Measurements from ENCODE around the gene GRAMD4.
"Not testable (repeated sequence)": the region's sequence is repeated elsewhere in the genome, so short reads cannot be mapped to it uniquely, and the experiment has no call there.

The GRAMD4 gene

DNA sequence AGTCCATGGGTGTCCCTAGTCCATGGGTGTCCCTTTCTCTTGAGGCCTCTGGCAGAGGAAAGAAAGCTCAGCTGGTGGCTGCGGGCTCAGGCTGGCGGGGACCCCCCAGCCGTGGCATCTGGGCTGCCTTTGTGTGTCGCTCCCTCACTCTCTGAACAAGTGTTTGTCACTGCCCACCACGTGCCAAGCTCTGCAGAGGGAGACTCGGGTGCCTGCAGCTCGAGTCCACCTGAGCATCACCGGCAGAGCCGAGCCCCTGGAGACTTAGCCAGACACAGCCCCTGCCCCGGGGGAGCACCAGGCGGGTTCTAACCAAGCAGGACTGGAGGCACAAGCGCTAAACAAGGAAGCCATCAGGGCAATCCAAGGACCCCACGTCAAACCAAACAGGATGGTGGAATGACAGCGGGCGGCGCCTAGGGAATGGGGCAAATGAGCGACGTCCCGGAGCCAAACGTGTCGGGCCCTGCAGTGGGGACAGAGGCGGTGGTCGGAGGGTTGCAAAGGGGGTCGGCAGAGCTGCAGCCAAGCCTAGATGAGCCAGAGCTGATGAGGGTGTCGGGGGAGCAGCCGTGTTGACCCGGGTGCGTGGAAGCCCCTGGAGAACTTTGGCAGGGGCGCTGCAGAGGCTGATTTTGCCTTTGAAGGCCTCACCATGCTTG, 2.1 kb upstream of the GRAMD4 start:
- DNase-seq (ENCODE audit: low read depth in 3 of 3, low spot score in 1 of 3), result no peak

DNA sequence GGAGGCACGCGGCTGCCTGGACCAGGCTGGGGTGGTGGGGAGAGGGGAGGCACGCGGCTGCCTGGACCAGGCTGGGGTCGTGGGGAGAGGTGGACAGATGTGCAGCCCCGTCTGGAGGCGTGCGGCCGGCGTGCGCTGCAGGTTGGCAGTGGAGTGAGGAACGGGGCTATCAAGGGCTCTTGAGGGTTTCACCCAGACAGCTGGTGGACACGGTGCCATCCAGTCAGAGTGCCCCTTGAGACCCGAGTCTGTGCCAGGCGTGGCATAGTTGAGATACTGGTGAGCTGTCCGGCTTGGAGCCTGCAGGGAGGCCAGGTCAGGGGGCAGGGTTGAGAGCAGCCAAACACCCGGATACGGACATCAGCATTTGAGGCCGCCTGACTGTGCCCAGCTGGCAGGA, 1.5 kb upstream of the GRAMD4 start:
- no peak for DNase-seq (ENCODE audit: low read depth in 3 of 3, low spot score in 1 of 3)

DNA sequence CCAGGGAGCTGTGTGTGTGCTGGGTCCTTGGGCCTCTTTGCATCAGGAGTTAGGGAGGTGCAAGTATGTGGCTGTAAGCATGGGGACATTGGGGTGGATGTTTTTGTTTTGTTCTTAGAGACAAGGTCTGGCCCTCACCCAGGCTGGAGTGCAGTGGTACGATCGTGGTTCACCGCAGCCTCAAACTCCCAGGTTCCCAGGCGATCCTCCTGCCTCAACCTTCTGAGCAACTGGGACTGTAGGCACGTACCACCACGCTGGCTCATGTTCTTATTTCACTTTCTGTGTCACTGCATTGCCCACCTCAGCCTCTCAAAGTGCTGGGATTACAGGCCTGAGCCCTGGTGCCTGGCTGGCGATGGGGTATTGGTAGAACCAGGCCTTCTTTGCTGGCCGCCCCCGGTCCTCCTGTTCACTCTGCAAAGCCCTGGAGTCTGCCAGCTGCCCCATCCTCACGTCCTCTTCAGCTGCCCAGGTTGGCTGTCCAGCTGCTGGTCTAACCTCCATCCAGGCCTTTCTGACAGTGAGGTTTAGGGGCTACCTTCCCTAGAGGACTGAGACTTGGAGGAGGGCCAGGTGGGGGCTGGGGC, 851 bp upstream of the GRAMD4 start:
- DNase-seq (ENCODE audit: low read depth in 3 of 3, low spot score in 1 of 3), result no peak

DNA sequence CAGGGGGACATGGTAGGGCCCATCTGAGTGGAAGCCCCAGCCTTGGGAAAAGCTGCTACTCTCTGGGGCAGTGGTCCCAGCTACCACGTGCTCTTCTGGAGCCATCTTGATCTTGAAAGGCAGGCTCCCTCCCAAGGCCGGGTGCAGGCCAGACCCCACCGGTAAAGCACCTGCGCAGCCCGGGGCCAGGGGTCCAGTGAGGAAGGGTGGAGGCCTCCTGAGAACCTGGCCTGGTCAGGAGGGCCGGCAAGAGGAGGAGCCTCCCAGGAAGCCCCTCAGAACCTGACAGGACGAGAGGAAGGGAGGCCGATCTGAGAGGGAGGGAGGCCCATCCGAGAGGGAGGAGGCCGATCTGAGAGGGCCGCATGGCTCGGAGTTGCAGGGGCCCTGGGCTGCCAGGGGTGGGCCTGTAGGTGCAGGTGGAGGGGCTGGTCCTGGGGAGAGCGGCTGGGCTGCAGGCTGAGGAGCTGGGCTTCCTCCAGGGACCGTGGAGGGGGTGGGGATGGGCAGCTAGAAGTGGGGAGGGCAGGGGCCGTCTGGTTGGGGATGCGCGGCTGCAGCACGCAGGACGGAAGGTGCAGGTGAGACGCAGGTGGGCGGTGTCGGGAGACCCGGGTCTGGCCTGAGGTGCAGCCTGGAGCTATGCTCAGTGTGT, 529 bp downstream of the GRAMD4 start:
- no peak for DNase-seq (ENCODE audit: low read depth in 3 of 3, low spot score in 1 of 3)

DNA sequence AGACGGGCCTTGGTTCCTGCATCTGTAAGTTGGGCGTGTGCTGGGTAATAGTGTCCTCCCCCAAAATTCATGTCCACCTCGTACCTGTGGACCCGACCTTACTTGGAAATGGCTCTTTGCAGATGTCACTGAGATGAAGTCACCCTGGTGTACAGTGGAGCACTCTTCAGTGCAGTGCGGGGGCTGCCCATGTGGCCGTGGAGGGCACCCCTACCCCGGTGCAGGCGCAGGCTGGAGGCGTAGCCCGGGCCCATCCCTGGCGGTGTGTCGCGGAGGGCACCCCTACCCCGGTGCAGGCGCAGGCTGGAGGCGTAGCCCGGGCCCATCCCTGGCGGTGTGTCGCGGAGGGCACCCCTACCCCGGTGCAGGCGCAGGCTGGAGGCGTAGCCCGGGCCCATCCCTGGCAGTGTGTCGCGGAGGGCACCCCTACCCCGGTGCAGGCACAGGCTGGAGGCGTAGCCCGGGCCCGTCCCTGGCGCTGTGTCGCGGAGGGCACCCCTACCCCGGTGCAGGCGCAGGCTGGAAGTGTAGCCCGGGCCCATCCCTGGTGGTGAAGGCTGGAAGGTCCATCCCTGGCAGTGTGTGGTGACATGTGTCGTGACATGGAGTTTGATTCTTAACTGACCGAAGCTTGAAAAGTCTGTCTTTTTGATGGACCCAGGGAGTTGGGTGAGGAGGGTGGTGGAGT, 1.2 kb downstream of the GRAMD4 start:
- DNase-seq (ENCODE audit: low read depth in 3 of 3, low spot score in 1 of 3), result not testable (repeated sequence)

DNA sequence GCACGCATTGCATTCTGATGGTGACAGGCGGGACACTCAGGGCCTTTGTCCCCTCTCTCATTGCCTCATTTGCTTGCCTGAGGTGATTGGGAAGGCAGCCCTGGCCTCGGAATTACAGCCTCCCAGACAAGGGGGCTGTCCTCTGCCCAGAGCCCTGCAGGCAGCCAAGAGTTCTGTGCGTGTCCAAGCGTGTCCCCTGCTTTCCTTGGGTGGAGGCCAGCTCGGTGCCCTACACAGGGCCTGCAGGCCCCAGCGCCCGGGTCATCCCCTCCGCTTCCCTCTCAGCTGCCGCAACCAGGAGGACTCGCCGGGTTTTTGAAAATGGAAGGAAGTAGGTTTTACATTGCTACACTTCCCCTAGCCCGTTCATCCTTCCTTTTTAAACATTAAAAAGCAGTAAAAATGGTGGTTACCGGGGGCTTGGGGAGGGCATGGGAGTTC, 1.9 kb downstream of the GRAMD4 start:
- no peak for DNase-seq (ENCODE audit: low read depth in 3 of 3, low spot score in 1 of 3)

DNA sequence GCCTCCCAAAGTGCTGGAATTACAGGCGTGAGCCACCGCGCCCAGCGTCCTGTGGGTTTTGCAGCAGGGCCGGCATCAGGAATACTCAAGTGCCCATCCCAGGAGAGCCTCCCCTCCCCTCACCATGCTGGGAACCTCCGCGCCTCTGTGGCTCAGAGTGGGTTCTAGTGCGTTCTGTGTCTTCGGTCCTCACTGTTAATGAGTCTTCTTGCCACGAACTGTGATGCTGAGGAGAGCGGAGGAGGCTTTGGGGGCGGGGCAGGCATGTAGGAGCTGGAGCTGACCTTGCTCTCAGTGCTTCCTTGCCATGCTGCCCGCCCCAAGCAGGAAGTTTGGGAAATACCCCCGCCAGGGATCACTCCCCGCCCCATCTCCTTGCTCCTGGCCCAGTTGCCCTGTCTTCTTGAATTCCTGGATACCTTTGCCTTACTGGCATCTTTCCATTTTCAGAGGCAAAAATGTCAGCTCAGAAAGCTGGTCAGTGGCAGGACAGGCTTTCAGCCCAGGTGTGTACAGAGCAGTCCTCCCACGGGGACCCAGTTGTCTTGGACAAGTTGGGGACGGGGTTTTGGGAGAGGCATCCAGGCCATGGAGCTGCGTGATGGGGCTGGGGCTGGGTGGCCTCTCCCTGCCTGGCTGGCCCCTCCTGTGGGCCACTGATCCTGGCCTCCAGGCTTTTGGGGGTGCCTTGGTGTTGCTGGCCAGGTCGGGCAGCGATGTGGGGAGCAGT, 5.1 kb downstream of the GRAMD4 start:
- no peak for DNase-seq (ENCODE audit: low read depth in 3 of 3, low spot score in 1 of 3)

DNA sequence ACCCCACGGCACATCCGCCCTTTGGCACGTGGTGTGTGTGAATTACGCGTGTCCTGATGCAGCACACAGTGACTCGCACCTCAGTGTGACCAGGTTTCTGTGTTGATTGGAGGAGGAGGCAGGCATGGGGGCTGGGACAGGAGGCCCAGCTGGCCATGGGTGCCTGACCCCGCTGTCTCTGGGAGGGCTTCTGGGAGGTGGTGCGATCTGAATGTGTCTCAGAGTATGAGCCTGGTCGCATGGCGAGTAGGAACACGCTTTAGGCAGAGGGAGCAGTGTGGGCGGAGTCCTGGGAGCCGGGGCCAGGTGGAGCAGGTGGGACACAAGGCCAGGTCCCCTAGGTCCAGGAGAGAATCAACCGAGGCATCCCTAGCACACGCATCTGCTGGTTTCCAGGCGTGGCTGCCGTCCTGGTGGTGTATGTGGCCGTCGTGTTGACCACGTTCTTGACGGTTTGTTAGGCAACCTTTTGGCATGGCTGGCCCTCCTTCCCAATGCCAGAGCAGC, 5.7 kb downstream of the GRAMD4 start:
- no peak for DNase-seq (ENCODE audit: low read depth in 3 of 3, low spot score in 1 of 3)

DNA sequence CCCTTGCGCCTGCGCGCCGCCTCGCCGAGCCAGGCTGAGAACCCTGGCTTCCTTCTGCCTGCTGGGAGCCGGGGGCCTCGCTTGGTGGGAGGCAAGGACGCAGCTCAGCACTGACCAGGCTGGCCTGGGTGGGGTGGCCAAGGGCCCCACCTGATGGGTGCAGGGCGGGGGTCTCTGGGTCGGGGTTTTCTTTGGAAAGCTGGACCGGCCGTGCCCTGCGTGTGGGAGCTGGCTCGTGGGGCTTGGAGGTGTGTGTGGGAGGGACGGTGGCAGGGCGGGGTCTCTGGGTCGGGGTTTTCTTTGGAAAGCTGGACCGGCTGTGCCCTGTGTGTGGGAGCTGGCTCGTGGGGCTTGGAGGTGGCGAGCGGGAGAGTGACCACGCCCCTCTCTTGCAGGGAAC, 6.2 kb downstream of the GRAMD4 start:
- no peak for DNase-seq (ENCODE audit: low read depth in 3 of 3, low spot score in 1 of 3)

DNA sequence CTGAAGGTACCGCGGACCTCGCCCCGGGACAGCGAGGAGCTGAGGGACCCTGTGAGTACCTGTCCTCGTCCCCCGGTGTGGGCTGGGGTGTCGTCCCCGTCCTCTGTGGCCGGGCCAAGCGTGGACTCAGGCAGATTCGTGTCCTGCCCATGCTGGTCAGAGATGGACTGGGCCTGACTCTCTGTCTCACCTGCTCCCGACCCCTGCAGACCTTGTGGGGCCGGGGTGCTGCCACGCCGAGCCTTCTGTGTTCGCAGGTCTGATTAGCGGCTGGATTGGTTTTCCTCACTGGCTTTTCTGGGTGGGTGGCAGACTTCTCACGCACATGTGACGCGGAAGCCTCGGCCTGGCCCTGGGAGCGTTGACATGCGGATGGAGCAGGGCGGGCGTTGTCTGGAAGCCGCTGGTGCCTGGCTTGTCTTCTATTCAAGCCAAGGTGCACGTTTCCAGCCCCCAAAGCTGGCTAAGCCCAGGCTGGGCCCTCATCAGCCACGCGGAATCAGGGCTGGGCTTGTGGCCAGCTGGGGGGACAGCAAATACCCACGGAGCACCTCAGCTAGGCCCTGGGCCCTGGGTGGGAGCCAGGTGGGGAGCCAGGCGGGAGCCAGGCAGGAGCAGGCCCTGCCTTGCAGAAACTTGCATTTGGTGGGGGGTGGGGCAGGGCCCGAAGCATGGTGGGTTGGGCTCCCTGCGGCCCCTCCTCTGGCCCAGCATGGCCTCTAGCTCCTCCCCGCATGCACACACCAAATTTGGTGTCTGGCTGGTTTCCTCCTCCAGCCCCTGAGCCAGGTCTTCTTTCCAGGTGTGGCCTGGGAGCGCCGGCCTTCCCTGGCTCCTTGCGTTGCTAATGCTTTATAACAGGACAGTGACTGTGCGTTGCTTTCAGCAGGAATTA, 7.0 kb downstream of the GRAMD4 start:
- DNase-seq (ENCODE audit: low read depth in 3 of 3, low spot score in 1 of 3), result no peak

DNA sequence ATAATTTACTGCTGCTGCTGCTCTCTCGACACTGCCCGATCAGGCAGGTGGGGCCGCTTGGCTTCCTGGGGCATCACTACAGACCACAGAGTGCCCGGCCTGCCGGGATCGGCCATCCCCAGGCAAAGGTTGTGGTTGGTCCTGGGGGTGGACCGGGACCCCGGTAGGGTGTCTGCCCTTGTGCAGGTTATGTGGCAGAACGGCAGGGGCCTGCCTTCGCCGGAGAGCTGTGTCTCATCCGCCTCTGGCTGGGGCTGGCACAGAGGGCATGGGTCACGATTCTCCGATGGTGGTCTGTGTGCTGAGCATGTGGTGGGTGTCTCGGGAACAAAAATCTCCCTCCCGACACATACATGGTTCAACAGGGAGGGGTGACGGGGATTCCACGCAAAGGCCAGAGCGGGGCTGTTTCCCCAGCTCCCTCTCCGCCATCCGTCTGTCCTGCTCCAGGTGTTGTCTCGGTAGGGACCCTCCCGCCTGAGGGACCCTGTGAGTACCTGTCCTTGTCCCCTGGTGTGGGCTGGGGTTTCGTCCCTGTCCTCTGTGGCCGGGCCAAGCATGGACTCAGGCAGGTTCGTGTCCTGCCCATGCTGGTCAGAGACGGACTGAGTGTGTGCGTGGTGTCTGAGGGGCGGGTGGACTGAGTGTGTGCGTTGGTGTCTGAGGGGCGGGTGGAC, 7.8 kb downstream of the GRAMD4 start:
- no peak for DNase-seq (ENCODE audit: low read depth in 3 of 3, low spot score in 1 of 3)

DNA sequence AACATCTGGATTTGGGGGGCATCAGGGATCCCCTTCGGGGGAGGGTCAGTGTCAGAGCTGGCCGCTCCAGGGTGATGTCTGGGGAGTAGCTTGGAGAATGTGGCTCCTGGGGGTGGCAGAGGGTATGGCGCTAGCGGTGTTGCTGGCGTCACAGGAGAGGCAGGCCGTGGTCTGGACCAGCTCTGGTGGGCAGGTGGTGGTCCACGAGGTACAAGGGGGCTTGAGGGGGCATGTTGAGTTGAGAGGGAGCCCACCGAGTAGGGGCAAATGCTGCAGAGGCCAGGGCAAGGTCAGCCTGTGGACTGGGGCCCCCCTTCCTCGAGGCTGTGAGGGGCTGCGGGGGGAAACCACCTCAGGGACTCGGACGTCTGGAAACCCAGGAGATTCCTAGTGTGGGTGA, 8.6 kb downstream of the GRAMD4 start:
- DNase-seq (ENCODE audit: low read depth in 3 of 3, low spot score in 1 of 3), result no peak

DNA sequence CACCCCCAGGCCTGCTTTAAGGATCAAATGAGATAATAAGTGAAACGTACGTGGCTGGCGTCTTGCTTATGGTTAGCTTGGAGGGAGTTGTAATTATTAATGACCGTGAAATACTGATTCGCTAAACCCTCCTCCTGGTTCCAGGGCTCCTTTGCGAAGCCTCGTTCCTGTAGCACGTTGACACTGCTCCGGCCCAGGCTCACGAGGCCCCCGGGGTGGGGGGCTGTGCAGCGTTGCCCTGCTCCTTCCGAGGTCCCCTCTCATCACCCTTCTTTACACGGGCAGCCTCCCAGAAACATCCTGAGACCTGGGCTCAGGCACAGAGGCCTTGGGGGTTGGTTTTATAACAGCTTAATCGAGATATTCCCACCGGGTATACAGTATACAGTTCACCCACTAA, 9.1 kb downstream of the GRAMD4 start:
- no peak for DNase-seq (ENCODE audit: low read depth in 3 of 3, low spot score in 1 of 3)

DNA sequence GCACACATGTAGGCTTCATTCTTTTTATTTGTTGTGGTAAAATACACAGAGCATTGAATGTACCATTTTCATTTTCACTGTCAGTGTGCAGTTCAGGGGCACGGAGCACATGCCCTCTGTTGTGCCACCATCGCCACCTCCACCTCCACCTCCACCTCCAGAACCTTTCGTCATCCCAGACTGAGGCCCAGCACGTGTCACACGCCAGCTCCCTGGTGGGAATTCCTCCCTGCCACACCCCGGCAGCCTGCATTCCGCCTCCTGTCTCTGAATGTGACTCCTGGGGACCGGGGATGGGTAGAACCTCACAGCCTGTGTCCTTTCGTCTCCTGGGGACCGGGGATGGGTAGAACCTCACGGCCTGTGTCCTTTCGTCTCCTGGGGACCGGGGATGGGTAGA, 10.9 kb downstream of the GRAMD4 start:
- DNase-seq (ENCODE audit: low read depth in 3 of 3, low spot score in 1 of 3), result no peak

DNA sequence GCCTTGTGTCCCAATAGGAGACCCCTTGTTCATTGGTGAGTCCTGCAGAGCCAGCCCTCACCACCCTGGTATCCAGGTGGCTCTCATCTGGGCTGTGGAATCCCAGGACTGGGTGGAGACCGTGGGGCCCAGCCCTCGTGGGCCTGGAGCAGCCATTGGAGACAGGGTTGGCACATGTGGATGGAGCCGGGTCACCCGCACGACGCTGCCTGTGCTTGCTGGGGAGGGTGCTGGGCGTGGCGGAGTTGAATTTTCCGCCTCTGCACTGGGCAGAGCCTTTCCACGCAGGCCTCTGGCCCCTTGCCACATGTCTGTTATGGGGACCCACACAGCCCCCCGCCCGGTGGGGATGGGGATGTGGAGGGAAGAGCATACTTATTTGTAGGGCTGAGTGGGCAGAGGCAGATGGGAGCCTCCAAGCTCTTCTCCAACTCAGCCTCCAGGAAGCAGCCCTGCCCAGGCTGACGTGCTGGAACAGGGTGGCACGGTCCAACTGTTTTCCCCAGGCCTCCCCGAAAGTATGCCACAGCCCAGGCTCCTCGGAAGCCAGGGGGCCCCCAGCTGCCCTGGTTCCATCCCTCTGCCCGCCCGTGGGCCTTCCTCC, 12.6 kb downstream of the GRAMD4 start:
- no peak for DNase-seq (ENCODE audit: low read depth in 3 of 3, low spot score in 1 of 3)

DNA sequence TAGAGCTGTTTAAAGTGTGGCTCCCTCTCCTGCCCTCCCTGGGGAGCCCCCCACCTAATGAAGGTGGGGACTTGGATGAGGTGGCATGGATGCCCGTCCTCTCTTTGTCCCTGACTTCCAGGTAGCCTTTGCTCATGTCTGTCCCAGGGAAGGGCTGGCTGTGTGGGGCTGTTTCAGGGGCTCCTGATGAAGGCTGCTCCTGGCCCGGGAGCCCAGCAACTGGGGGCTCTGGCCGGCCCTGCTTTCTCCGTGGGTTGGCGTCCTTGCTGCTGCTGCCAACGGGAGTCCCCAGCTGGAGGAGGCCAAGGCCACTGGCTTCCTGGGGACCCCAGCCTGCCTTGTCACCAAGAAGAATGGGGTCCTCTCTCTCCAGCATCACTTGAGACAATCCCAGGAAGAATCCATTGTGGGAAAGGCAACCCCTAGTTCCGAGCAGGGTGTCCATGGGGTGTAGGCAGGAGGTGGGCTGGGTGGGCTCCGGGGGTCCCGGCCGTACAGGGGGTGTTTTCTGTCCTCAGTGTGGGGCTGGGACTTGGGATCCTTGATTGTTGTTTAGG, 13.2 kb downstream of the GRAMD4 start:
- DNase-seq (ENCODE audit: low read depth in 3 of 3, low spot score in 1 of 3), result no peak

DNA sequence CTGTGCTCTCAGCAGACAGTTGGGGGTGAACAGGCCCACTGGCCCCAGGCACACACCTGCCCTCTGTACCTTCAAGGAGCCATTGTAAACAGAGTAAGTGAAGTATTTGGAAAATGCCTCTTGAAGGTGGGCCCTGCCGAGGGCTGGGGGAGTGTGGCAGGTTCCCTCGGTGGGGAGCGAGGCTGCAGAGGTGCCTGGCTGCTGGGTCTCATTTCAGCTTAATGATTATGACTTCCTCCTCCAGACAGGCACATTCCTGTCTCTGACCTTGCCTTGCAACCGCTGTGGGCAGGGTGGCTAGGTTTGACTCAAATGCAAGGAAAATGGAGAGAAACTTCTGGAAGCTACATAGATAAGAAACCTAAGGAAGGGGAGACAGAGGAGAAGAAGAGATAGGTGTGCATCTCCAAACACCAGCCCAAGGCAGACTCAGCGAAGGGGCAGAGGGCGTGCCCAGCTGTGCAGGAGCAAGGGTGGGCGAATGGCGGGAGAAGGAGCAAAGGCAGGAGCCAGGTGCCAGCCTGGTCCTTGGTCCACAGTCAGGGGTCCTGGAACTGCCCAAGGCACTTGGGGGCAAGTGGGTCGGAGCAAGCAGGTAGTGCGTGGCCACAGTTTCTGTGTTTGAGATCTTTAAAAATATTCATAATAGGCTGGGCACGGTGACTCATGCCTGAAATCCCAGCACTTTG, 14.0 kb downstream of the GRAMD4 start:
- no peak for DNase-seq (ENCODE audit: low read depth in 3 of 3, low spot score in 1 of 3)

DNA sequence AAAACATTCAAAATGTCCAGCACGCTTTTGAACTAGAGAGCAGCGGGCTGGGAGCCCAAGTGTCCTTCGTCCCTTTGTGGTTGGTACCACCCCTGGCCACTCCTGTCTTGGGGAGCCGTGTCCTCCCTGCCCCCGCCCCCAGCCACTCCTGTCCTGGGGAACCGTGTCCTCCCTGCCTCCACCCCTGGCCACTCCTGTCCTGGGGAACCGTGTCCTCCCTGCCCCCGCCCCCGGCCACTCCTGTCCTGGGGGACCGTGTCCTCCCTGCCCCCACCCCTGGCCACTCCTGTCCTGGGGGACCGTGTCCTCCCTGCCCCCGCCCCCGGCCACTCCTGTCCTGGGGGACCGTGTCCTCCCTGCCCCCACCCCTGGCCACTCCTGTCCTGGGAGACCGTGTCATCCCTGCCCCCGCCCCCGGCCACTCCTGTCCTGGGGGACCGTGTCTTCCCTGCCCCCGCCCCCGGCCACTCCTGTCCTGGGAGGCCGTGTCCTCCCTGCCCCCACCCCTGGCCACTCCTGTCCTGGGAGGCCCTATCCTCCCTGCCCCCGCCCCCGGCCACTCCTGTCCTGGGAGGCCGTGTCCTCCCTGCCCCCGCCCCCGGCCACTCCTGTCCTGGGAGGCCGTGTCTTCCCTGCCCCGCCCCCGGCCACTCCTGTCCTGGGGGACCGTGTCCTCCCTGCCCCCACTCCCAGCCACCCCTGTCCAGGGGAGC, 14.9 kb downstream of the GRAMD4 start:
- DNase-seq (ENCODE audit: low read depth in 3 of 3, low spot score in 1 of 3), result not testable (repeated sequence)

Measured in stimulated activated CD4-positive, alpha-beta T cell treated with anti-CD3 and anti-CD28 coated beads, TNF-alpha, amount 100 ng/mL, for 1 hour (primary cell).